Mesenchymal stem cell (in vitro differentiated cells and primary cell): Measurements from ENCODE around the gene HES4.
A peak's percentile ranks its signal among the peaks of the same experiment; 100 is the strongest.

Experiments
- DNase-seq: peaks from one replicate; pipeline ENCODE4 v3.0.0-alpha.2; 2013
- H2AFZ ChIP-seq: one replicate; pipeline ENCODE4 v1.6.1; 2013; ENCODE audit warnings: low read depth, mild to moderate bottlenecking, control low read depth, inconsistent platforms, low read length, moderate library complexity
- H2AK5ac ChIP-seq: 2 replicates; pipeline ENCODE4 v1.6.1; 2013; ENCODE audit warnings: low read length, moderate library complexity, mild to moderate bottlenecking, inconsistent platforms; ENCODE audit not compliant: severe bottlenecking
- H2BK120ac ChIP-seq: one replicate; pipeline ENCODE4 v1.6.1; 2013; ENCODE audit warnings: low read depth, mild to moderate bottlenecking, inconsistent platforms, low read length, moderate library complexity
- H2BK12ac ChIP-seq, 2 experiments: one replicate each; pipeline ENCODE4 v1.6.1; 2013; ENCODE audit warnings: inconsistent platforms in 2 of 2, low read length in 2 of 2, mild to moderate bottlenecking in 2 of 2, moderate library complexity in 2 of 2, control low read depth in 1 of 2
- H2BK15ac ChIP-seq: one replicate; pipeline ENCODE4 v1.6.1; 2013; ENCODE audit warnings: mild to moderate bottlenecking, low read depth, inconsistent platforms; ENCODE audit not compliant: poor library complexity, severe bottlenecking
- H2BK5ac ChIP-seq: 2 replicates; pipeline ENCODE4 v1.6.1; 2013; ENCODE audit warnings: low read depth, mild to moderate bottlenecking, low read length, control low read depth, inconsistent platforms; ENCODE audit not compliant: poor library complexity, severe bottlenecking
- H3K14ac ChIP-seq, 2 experiments: one replicate each; pipeline ENCODE4 v1.6.1; 2013; ENCODE audit warnings: inconsistent platforms in 2 of 2, low read length in 2 of 2, control low read depth in 1 of 2, mild to moderate bottlenecking in 1 of 2, moderate library complexity in 1 of 2
- H3K18ac ChIP-seq, 2 experiments: one replicate each; pipeline ENCODE4 v1.6.1; 2013; ENCODE audit warnings: inconsistent platforms in 2 of 2, low read length in 2 of 2, control low read depth in 1 of 2, low read depth in 1 of 2, mild to moderate bottlenecking in 1 of 2
- H3K23ac ChIP-seq, 2 experiments: one replicate each; pipeline ENCODE4 v1.6.1; 2013; ENCODE audit warnings: inconsistent platforms in 2 of 2, low read length in 2 of 2, mild to moderate bottlenecking in 2 of 2, moderate library complexity in 2 of 2, control low read depth in 1 of 2
- H3K27ac ChIP-seq: 2 replicates; pipeline ENCODE4 v1.5.1; 2013; ENCODE audit warnings: mild to moderate bottlenecking, moderate library complexity, low read length, control low read depth, inconsistent platforms; ENCODE audit not compliant: poor library complexity, severe bottlenecking
- H3K27me3 ChIP-seq, 2 experiments: 2 replicates each; pipeline versions ENCODE4 v1.6.1 to v1.7.0; 2013; ENCODE audit warnings: low read length in 2 of 2, mild to moderate bottlenecking in 2 of 2, moderate library complexity in 2 of 2, control low read depth in 1 of 2, inconsistent platforms in 1 of 2; ENCODE audit not compliant: control insufficient read depth in 1 of 2, insufficient read depth in 1 of 2
- H3K36me3 ChIP-seq, 2 experiments: 2 replicates each; pipeline versions ENCODE4 v1.6.1 to v1.7.0; 2013; ENCODE audit warnings: low read length in 2 of 2, control low read depth in 1 of 2, inconsistent platforms in 1 of 2, low read depth in 1 of 2, mild to moderate bottlenecking in 1 of 2; ENCODE audit not compliant: insufficient read depth in 2 of 2, control insufficient read depth in 1 of 2
- H3K4ac ChIP-seq, 2 experiments: one replicate each; pipeline ENCODE4 v1.6.1; 2013; ENCODE audit warnings: inconsistent platforms in 2 of 2, low read length in 2 of 2, mild to moderate bottlenecking in 2 of 2, moderate library complexity in 2 of 2, control low read depth in 1 of 2, low read depth in 1 of 2
- H3K4me1 ChIP-seq: 2 replicates; pipeline ENCODE4 v1.6.1; 2013; ENCODE audit warnings: low read depth, low read length, control low read depth; ENCODE audit not compliant: control insufficient read depth, insufficient read depth
- H3K4me2 ChIP-seq: 2 replicates; pipeline ENCODE4 v1.6.1; 2013; ENCODE audit warnings: low read length, mild to moderate bottlenecking, inconsistent platforms; ENCODE audit not compliant: poor library complexity, severe bottlenecking
- H3K4me3 ChIP-seq, 2 experiments: 2 replicates each; pipeline versions ENCODE4 v1.5.1 to v1.7.0; 2013; ENCODE audit warnings: low read length in 2 of 2, mild to moderate bottlenecking in 2 of 2, control low read depth in 1 of 2, low read depth in 1 of 2; ENCODE audit not compliant: insufficient read depth in 1 of 2
- H3K79me1 ChIP-seq: replicated peaks from 2 replicates; pipeline ENCODE4 v1.6.1; 2013; ENCODE audit warnings: mild to moderate bottlenecking, control low read depth, low read length, inconsistent platforms; ENCODE audit not compliant: poor library complexity, severe bottlenecking
- H3K9ac ChIP-seq: 2 replicates; pipeline ENCODE4 v1.7.0; 2013; ENCODE audit warnings: mild to moderate bottlenecking, low read length, moderate library complexity
- H3K9me3 ChIP-seq: 2 replicates; pipeline ENCODE4 v1.7.0; 2013; ENCODE audit warnings: mild to moderate bottlenecking, low read length; ENCODE audit not compliant: control insufficient read depth
- H4K8ac ChIP-seq: one replicate; pipeline ENCODE4 v1.6.1; 2013; ENCODE audit warnings: inconsistent platforms, mild to moderate bottlenecking, low read length, moderate library complexity
- H4K91ac ChIP-seq: one replicate; pipeline ENCODE4 v1.6.1; 2013; ENCODE audit warnings: mild to moderate bottlenecking, low read length, inconsistent platforms
- WGBS: methylation state at CpG from one replicate; pipeline ENCODE4 v1.1.7; 2013; ENCODE audit warnings: mixed read lengths; 5-methylcytosine and 5-hydroxymethylcytosine counted together

The HES4 gene

GRCh38 chr1:965526-966134 lies 34.3 kb downstream of the HES4 start:
- peaks cover 13 to 45% of the 10 kb centered on the region in 2 experiments for H3K36me3 ChIP-seq
- peak overlapping the region in 1 of 2 experiments; percentile 5 for H3K18ac ChIP-seq
- peak overlapping the region; percentile 47 for H4K91ac ChIP-seq
- no peak overlapping the region for H3K14ac ChIP-seq
- 73% methylated on average over 25 of the region's 26 CpGs for WGBS
- H2AK5ac ChIP-seq, result no peak overlapping the region
- peaks cover 29% of the 10 kb centered on the region for H3K4me1 ChIP-seq
- peak overlapping the region in 1 of 2 experiments; percentile 85 for H3K4me3 ChIP-seq
- H4K8ac ChIP-seq, result peak overlapping the region; percentile 62
- no peaks in the 10 kb centered on the region for H3K9me3 ChIP-seq
- no peak overlapping the region for H3K23ac ChIP-seq
- H3K4ac ChIP-seq, result no peak overlapping the region
- H2AFZ ChIP-seq, result no peak overlapping the region
- H2BK12ac ChIP-seq, result peak overlapping the region in 1 of 2 experiments; percentile 33
- H3K4me2 ChIP-seq, result no peak overlapping the region
- H3K27ac ChIP-seq, result no peak overlapping the region
- H2BK15ac ChIP-seq, result no peak overlapping the region
- H3K9ac ChIP-seq, result peak overlapping the region; percentile 70
- no peak overlapping the region for H2BK120ac ChIP-seq
- peaks cover 0 to 34% of the 10 kb centered on the region in 2 experiments for H3K27me3 ChIP-seq
- no peak overlapping the region for H2BK5ac ChIP-seq
- DNase-seq, result no peak
- peaks cover 15% of the 10 kb centered on the region for H3K79me1 ChIP-seq

GRCh38 chr1:964691-965525 lies 35.0 kb downstream of the HES4 start:
- no peak overlapping the region for H4K8ac ChIP-seq
- H3K27me3 ChIP-seq, result peaks cover 0 to 27% of the 10 kb centered on the region in 2 experiments
- no peak overlapping the region for H2AK5ac ChIP-seq
- H3K79me1 ChIP-seq, result peaks cover 15% of the 10 kb centered on the region
- no peak overlapping the region for H3K9ac ChIP-seq
- no peaks in the 10 kb centered on the region for H3K9me3 ChIP-seq
- peaks cover 13 to 45% of the 10 kb centered on the region in 2 experiments for H3K36me3 ChIP-seq
- no peak overlapping the region for H2BK5ac ChIP-seq
- no peak overlapping the region for H3K18ac ChIP-seq
- DNase-seq, result no peak
- H3K4ac ChIP-seq, result no peak overlapping the region
- no peak overlapping the region for H3K14ac ChIP-seq
- no peak overlapping the region for H4K91ac ChIP-seq
- no peak overlapping the region for H3K4me3 ChIP-seq
- H3K4me1 ChIP-seq, result peaks cover 29% of the 10 kb centered on the region
- 96% methylated on average over 29 of the region's 51 CpGs for WGBS
- no peak overlapping the region for H3K23ac ChIP-seq
- H2AFZ ChIP-seq, result no peak overlapping the region
- no peak overlapping the region for H2BK12ac ChIP-seq
- no peak overlapping the region for H3K4me2 ChIP-seq
- no peak overlapping the region for H2BK120ac ChIP-seq
- no peak overlapping the region for H2BK15ac ChIP-seq
- no peak overlapping the region for H3K27ac ChIP-seq

GRCh38 chr1:963746-964525 lies 36.0 kb downstream of the HES4 start:
- DNase-seq, result no peak
- WGBS, result 96% methylated on average over 41 of the region's 47 CpGs
- Histone ChIP-seq H2BK15ac (no peak overlapping the region), H2BK120ac (no peak overlapping the region), H3K4me1 (peaks cover 31% of the 10 kb centered on the region), H3K4ac (no peak overlapping the region), H3K27me3 (peaks cover 0 to 18% of the 10 kb centered on the region in 2 experiments), H3K23ac (no peak overlapping the region), H2AFZ (no peak overlapping the region), H3K14ac (no peak overlapping the region), H2BK5ac (no peak overlapping the region), H4K91ac (peak overlapping the region; percentile 15), H2AK5ac (no peak overlapping the region), H3K36me3 (peaks cover 13 to 45% of the 10 kb centered on the region in 2 experiments), H2BK12ac (no peak overlapping the region), H4K8ac (peak overlapping the region; percentile 41), H3K4me2 (no peak overlapping the region), H3K79me1 (peaks cover 15% of the 10 kb centered on the region), H3K4me3 (no peak overlapping the region), H3K27ac (no peak overlapping the region), H3K9ac (no peak overlapping the region), H3K18ac (no peak overlapping the region), H3K9me3 (no peaks in the 10 kb centered on the region)

- Histone ChIP-seq H4K8ac (no peak overlapping the region), H3K4ac (no peak overlapping the region)
- WGBS, result 98% methylated on average over 16 of the region's 16 CpGs
Observed at GRCh38 chr1:963301-963651, 36.6 kb downstream of the HES4 start.

More at GRCh38 chr1:963301-963651, 36.6 kb downstream of the HES4 start:
- Histone ChIP-seq H3K4me1 (peaks cover 34% of the 10 kb centered on the region), H3K36me3 (peaks cover 13 to 45% of the 10 kb centered on the region in 2 experiments), H2BK120ac (no peak overlapping the region), H4K91ac (no peak overlapping the region), H3K18ac (no peak overlapping the region), H3K4me3 (peak overlapping the region in 1 of 2 experiments; percentile 5), H3K27me3 (peaks cover 0 to 11% of the 10 kb centered on the region in 2 experiments), H3K27ac (no peak overlapping the region), H3K23ac (no peak overlapping the region), H3K14ac (no peak overlapping the region), H2AK5ac (no peak overlapping the region), H2BK5ac (no peak overlapping the region), H3K9me3 (no peaks in the 10 kb centered on the region), H2BK15ac (no peak overlapping the region), H3K79me1 (peaks cover 20% of the 10 kb centered on the region), H3K4me2 (no peak overlapping the region), H2AFZ (no peak overlapping the region), H2BK12ac (no peak overlapping the region), H3K9ac (no peak overlapping the region)
- DNase-seq, result no peak
